ENCODE results near the gene OR2T29.
"Not testable (repeated sequence)": the region's sequence is repeated elsewhere in the genome, so short reads cannot be mapped to it uniquely, and the experiment has no call there.

OR2T29 gene

GRCh38 chr1:248510217-248510616 lies 52.4 kb downstream of the OR2T29 start:
- not testable (repeated sequence) for DNase-seq (ENCODE audit: low spot score)

DNA sequence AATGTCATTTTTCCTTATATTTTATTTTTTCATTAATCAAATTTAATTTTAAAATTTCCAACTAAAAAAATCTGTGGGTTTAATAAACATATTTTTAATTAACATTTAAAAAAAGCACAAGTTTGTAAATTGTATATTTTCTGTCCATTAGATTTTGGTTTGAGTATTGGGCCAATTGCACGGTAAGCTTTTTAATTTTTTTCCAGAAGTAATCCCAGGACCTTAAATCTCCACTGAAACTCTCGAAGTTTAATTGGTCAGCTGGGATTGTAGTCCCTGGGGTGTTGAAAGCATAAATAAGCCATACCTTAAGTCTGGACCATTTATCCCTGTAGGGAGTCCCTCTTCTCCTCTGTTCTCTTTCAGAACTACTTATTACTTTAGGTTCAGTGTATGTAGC lies 54.8 kb downstream of the OR2T29 start, which contains the start of gene OR2G6:
Gene OR2G6, plus strand, starts transcription at position 301 of the 400 bp plus-strand sequence. CDS start 13,574 bp downstream, outside the sequence.
- DNase-seq (ENCODE audit: low spot score): not testable (repeated sequence)
